Suprapubic skin (tissue), 4 donors: Measurements from ENCODE around the gene NPM1. TPM values are rescaled to one million over a fixed set of nuclear protein-coding genes. Genes with fewer than 3 reads are reported as not detected.

Source experiments
- DNase-seq, 2 donors: peaks; one replicate each; pipeline ENCODE4 v3.0.0-alpha.2; 2019; ENCODE audit warnings: low spot score in 2 of 2
- H3K27ac ChIP-seq: fragments of 200-600 bp; sonication (generic); one replicate; pipeline ENCODE4 v1.5.1; 2019
- H3K27me3 ChIP-seq: fragments of 200-600 bp; sonication (generic); one replicate; pipeline ENCODE4 v1.5.1; 2019
- H3K36me3 ChIP-seq: fragments of 200-600 bp; sonication (generic); one replicate; pipeline ENCODE4 v1.5.1; 2019
- H3K4me1 ChIP-seq: fragments of 200-600 bp; sonication (generic); one replicate; pipeline ENCODE4 v1.5.1; 2019
- H3K4me3 ChIP-seq: fragments of 200-600 bp; sonication (generic); one replicate; pipeline ENCODE4 v1.5.1; 2019; ENCODE audit warnings: mild to moderate bottlenecking
- H3K9me3 ChIP-seq: fragments of 200-600 bp; sonication (generic); one replicate; pipeline ENCODE4 v1.5.1; 2019
- EP300 ChIP-seq: sonication (generic); formaldehyde crosslinking; IDR thresholded peaks from one replicate; pipeline ENCODE4 v1.6.1; 2017; ENCODE audit warnings: antibody characterized with exemption
- POLR2A ChIP-seq, 2 donors: fragments of 450-650 bp; IDR thresholded peaks; one replicate each; pipeline ENCODE4 v1.6.1; 2017; ENCODE audit warnings: antibody characterized with exemption in 2 of 2, mild to moderate bottlenecking in 2 of 2, moderate library complexity in 2 of 2
- POLR2AphosphoS5 ChIP-seq, 3 donors: sonication (generic); formaldehyde crosslinking; IDR thresholded peaks; one replicate each; pipeline ENCODE4 v1.6.1; 2017; ENCODE audit warnings: antibody characterized with exemption in 3 of 3
- WGBS: methylation state at CpG from one replicate; pipeline ENCODE4 v1.1.5; 2018; 5-methylcytosine and 5-hydroxymethylcytosine counted together
- total RNA-seq, 4 donors: library from RNA; depleted of rRNA; stranded (reverse); fragments of >200 nt; gene quantifications; one replicate each; pipeline ENCODE4 v1.1.0, GENCODE V29; 2016
- TF ChIP-seq, protein P1 (sequence below), 2 donors: fragments of 200-600 bp in 1 of 2; fragments of 450-650 bp in 1 of 2; sonication (generic) in 1 of 2; IDR thresholded peaks; one replicate each; pipeline ENCODE4 v1.5.1; 2016 to 2019; ENCODE audit warnings: antibody characterized with exemption in 2 of 2, mild to moderate bottlenecking in 1 of 2, moderate library complexity in 1 of 2

NPM1 gene
- total RNA-seq, 4 donors from 2014 or later, result 439 to 524 (median 469) TPM

DNA sequence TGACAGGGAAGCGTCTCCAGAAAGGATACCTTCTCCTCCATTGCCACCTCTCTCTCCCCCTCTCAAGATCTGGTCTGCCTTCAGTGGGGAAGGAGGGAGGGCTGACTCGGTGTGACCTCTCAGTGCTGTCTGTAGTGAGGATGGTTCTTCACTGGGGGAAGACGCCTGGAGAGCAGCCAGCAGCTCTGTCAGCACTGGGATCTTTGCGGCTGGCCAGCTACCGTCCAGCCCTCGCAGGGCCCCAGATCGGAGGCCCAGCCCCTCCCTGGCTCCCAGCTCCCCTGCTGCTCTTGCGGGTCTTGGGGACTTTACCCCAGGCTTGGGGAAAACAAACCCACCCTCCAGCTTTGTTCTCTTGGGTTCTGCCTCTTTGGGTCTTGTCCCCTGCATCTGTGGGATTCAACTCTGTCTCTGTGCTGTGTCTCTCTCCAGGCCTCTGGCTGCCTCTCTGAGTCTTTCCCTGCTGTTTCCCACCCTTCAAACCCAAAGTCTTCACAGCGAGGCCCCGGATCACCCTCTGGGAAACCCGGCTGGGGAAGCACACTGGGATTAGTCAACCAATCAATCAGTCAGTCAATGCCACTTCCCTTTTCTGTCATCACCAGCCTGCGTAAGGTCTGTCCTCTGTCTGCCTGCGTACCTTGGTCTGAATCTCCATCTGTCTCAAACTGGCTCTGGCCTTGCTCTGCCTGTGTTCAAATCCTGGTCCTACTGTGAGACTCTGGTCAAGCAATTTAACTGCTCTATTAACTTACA is 54.8 kb downstream of the NPM1 start:
- 69% methylated on average over 13 of the region's 13 CpGs for WGBS
- H3K4me3 ChIP-seq, result no peak overlapping the region
- no peaks in the 10 kb centered on the region for H3K36me3 ChIP-seq
- TF ChIP-seq, protein P1, sequence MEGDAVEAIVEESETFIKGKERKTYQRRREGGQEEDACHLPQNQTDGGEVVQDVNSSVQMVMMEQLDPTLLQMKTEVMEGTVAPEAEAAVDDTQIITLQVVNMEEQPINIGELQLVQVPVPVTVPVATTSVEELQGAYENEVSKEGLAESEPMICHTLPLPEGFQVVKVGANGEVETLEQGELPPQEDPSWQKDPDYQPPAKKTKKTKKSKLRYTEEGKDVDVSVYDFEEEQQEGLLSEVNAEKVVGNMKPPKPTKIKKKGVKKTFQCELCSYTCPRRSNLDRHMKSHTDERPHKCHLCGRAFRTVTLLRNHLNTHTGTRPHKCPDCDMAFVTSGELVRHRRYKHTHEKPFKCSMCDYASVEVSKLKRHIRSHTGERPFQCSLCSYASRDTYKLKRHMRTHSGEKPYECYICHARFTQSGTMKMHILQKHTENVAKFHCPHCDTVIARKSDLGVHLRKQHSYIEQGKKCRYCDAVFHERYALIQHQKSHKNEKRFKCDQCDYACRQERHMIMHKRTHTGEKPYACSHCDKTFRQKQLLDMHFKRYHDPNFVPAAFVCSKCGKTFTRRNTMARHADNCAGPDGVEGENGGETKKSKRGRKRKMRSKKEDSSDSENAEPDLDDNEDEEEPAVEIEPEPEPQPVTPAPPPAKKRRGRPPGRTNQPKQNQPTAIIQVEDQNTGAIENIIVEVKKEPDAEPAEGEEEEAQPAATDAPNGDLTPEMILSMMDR (IDR thresholded peaks at IDR 0.05), result no peak
- TF ChIP-seq POLR2A (IDR thresholded peaks at IDR 0.05) (no peak), EP300 (no peak), POLR2AphosphoS5 (IDR thresholded peaks at IDR 0.05) (no peak)
- H3K4me1 ChIP-seq, result no peaks in the 10 kb centered on the region
- no peaks in the 10 kb centered on the region for H3K27me3 ChIP-seq
- H3K9me3 ChIP-seq, result no peaks in the 10 kb centered on the region
- no peak overlapping the region for H3K27ac ChIP-seq
- DNase-seq, result no peak

- H3K36me3 ChIP-seq, result no peaks in the 10 kb centered on the region
- no peak for DNase-seq
- no peaks in the 10 kb centered on the region for H3K27me3 ChIP-seq
- H3K4me3 ChIP-seq, result no peak overlapping the region
- no peaks in the 10 kb centered on the region for H3K4me1 ChIP-seq
- no peaks in the 10 kb centered on the region for H3K9me3 ChIP-seq
- H3K27ac ChIP-seq, result no peak overlapping the region
- 96% methylated on average over 12 of the region's 12 CpGs for WGBS
- TF ChIP-seq, protein P1 (IDR thresholded peaks at IDR 0.05), result no peak
- TF ChIP-seq EP300 (no peak), POLR2A (IDR thresholded peaks at IDR 0.05) (no peak), POLR2AphosphoS5 (IDR thresholded peaks at IDR 0.05) (no peak)
These were observed 56.9 kb downstream of the NPM1 start for GRCh38 chr5:171444582-171444981.

DNA sequence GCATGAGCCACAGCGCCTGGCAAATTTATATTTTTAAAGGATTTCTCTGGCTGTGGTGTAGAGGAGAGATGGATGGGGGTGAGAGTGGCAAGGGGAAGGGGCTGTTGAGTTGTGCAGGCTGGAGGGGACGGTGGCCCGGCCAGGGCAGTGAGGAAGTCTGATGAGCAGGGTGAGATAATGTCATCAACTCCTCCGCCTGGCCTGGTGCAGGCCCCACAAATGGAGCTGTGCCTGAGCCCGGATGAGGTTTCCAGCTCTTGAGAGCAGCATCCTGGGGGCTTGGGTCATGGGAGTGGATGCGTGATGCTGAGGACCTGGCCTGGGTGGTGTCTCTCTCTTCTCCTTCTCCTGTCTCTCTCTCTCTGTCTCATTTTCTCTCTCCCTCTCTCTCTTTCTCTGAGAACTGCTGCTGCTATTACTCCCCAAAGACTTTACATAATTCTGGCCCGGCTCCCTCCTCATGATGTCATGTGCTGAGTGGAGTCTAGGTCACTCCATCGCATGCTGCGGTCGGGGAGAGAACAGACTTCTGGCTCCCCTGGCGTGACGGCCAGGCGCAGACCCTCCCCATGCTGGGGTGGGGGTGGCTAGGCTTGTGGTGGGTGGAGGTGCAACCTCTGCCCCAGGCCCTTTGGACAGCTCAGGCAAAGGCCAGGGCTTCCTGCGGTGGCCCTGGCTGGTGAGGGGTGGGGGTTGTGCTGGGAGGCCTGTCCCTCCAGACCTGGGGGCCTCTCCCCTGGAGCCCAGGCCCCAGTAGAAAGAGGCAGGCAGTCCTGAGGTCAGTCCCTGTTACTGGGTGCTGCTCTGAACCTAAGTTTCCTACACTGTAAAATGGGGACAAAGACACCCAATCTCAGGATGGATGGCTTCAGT is 58.2 kb downstream of the NPM1 start:
- DNase-seq, result no peak

GRCh38 chr5:171447226-171447625 is 59.6 kb downstream of the NPM1 start:
- no peak for DNase-seq
- H3K4me3 ChIP-seq, result no peak overlapping the region
- H3K27me3 ChIP-seq, result peaks cover 8% of the 10 kb centered on the region
- peaks cover 10% of the 10 kb centered on the region for H3K4me1 ChIP-seq
- 79% methylated on average over 5 of the region's 5 CpGs for WGBS
- H3K36me3 ChIP-seq, result no peaks in the 10 kb centered on the region
- no peaks in the 10 kb centered on the region for H3K9me3 ChIP-seq
- no peak overlapping the region for H3K27ac ChIP-seq
- TF ChIP-seq EP300, result no peak
- TF ChIP-seq, protein P1 (IDR thresholded peaks at IDR 0.05), result no peak
- TF ChIP-seq POLR2A (IDR thresholded peaks at IDR 0.05), result no peak
- no peak for TF ChIP-seq POLR2AphosphoS5 (IDR thresholded peaks at IDR 0.05)

More for the DNA sequence above, 58.2 kb downstream of the NPM1 start:
- no peak overlapping the region for H3K27ac ChIP-seq
- TF ChIP-seq POLR2A (IDR thresholded peaks at IDR 0.05) (no peak), EP300 (no peak), POLR2AphosphoS5 (IDR thresholded peaks at IDR 0.05) (no peak)
- TF ChIP-seq, protein P1 (IDR thresholded peaks at IDR 0.05), result no peak
- peaks cover 4% of the 10 kb centered on the region for H3K27me3 ChIP-seq
- H3K4me3 ChIP-seq, result no peak overlapping the region
- H3K9me3 ChIP-seq, result no peaks in the 10 kb centered on the region
- no peaks in the 10 kb centered on the region for H3K36me3 ChIP-seq
- peaks cover 3% of the 10 kb centered on the region for H3K4me1 ChIP-seq
- 85% methylated on average over 13 of the region's 14 CpGs for WGBS

- H3K4me3 ChIP-seq, result no peak overlapping the region
- H3K27ac ChIP-seq, result no peak overlapping the region
- TF ChIP-seq, protein P1 (IDR thresholded peaks at IDR 0.05), result no peak
- TF ChIP-seq POLR2AphosphoS5 (IDR thresholded peaks at IDR 0.05) (no peak), POLR2A (IDR thresholded peaks at IDR 0.05) (no peak), EP300 (no peak)
- peaks cover 10% of the 10 kb centered on the region for H3K4me1 ChIP-seq
- peaks cover 8% of the 10 kb centered on the region for H3K27me3 ChIP-seq
- H3K9me3 ChIP-seq, result no peaks in the 10 kb centered on the region
- no peak for DNase-seq
- whole genome bisulfite sequencing, result 91% methylated on average over 10 of the region's 10 CpGs
- no peaks in the 10 kb centered on the region for H3K36me3 ChIP-seq
These were observed 61.8 kb downstream of the NPM1 start for GRCh38 chr5:171449426-171449825.
